Spleen (tissue), 11 donors: ENCODE results near the gene GPSM3. TPM values are rescaled to one million over a fixed set of nuclear protein-coding genes. Genes with fewer than 3 reads are reported as not detected.

Experiments
- DNase-seq: peaks from one replicate; pipeline ENCODE4 v3.0.0-alpha.2; 2020
- H3K27ac ChIP-seq, 8 donors: fragments of 200-600 bp; sonication (generic) in 7 of 8; 1 replicate in 4 of 8; 2 replicates in 4 of 8; pipeline versions ENCODE4 v1.5.0 to v1.8.0; 2016 to 2021; ENCODE audit warnings: inconsistent platforms in 4 of 8, mild to moderate bottlenecking in 4 of 8, moderate library complexity in 1 of 8
- H3K27me3 ChIP-seq, 7 donors: fragments of 200-600 bp; sonication (generic) in 6 of 7; replicated peaks in 1 of 7; 1 replicate in 4 of 7; 2 replicates in 3 of 7; pipeline versions ENCODE4 v1.5.0 to v1.8.0; 2016 to 2021; ENCODE audit warnings: inconsistent platforms in 3 of 7, mild to moderate bottlenecking in 1 of 7
- H3K36me3 ChIP-seq, 6 donors: fragments of 200-600 bp; sonication (generic) in 5 of 6; 1 replicate in 4 of 6; 2 replicates in 2 of 6; pipeline versions ENCODE4 v1.5.0 to v1.8.0; 2016 to 2021; ENCODE audit warnings: inconsistent platforms in 2 of 6
- H3K4me1 ChIP-seq, 6 donors: fragments of 200-600 bp; sonication (generic) in 5 of 6; 1 replicate in 3 of 6; 2 replicates in 3 of 6; pipeline versions ENCODE4 v1.5.0 to v1.8.0; 2016 to 2021; ENCODE audit warnings: inconsistent platforms in 3 of 6
- H3K4me3 ChIP-seq, 8 donors: fragments of 200-600 bp; sonication (generic) in 7 of 8; 1 replicate in 4 of 8; 2 replicates in 4 of 8; pipeline versions ENCODE4 v1.5.0 to v1.8.0; 2016 to 2021; ENCODE audit warnings: inconsistent platforms in 4 of 8, mild to moderate bottlenecking in 4 of 8, moderate library complexity in 2 of 8
- H3K9me3 ChIP-seq, 8 donors: fragments of 200-600 bp; sonication (generic) in 7 of 8; 1 replicate in 4 of 8; 2 replicates in 4 of 8; pipeline versions ENCODE4 v1.5.0 to v1.8.0; 2016 to 2021; ENCODE audit warnings: inconsistent platforms in 4 of 8
- POLR2A ChIP-seq, 3 donors: fragments of 450-650 bp; IDR thresholded peaks; one replicate each; pipeline ENCODE4 v1.5.1; 2017; ENCODE audit warnings: antibody characterized with exemption in 3 of 3, mild to moderate bottlenecking in 1 of 3
- POLR2AphosphoS5 ChIP-seq, 3 donors: sonication (generic); formaldehyde crosslinking; IDR thresholded peaks; one replicate each; pipeline ENCODE4 v1.5.1; 2017; ENCODE audit warnings: antibody characterized with exemption in 3 of 3
- WGBS, 5 donors: extraction: QIAGEN DNeasy Blood & Tissue Kit in 3 of 5; methylation state at CpG; one replicate each; pipeline versions ENCODE4 v1.1.5 to v1.1.7; 2013 to 2018; 5-methylcytosine and 5-hydroxymethylcytosine counted together
- intact Hi-C: fragments of 100-400 bp; cut with DNase I; formaldehyde crosslinking; loops from one replicate; pipeline ENCODE4 v1.15.0; 2023; ENCODE audit warnings: low total_unique reads
- polyA plus RNA-seq, 3 donors: library from polyadenylated mRNA; stranded (reverse); fragments of 200-250 nt; gene quantifications; one replicate each; pipeline ENCODE4 v1.2.1, GENCODE V29; 2013
- total RNA-seq, 7 donors: library from RNA; depleted of rRNA in 3 of 7; stranded (reverse); fragments of >200 nt in 3 of 7; fragmentation: NEBNext Ultra II Directional in 4 of 7; extraction: Animal tissue kit (Norgen Biotek cat#: 25700) in 4 of 7; gene quantifications; one replicate each; pipeline versions ENCODE4 v1.1.0 to v1.2.1, GENCODE V29; 2016 to 2021
- TF ChIP-seq, protein P1 (sequence below), 11 experiments: fragments of 200-600 bp in 7 of 11; fragments of 450-650 bp in 4 of 11; sonication (generic) in 4 of 11; IDR thresholded peaks in 8 of 11; conservative IDR thresholded peaks in 3 of 11; 1 replicate in 7 of 11; 2 replicates in 4 of 11; pipeline versions ENCODE4 v1.4.0 to v1.8.0; 2016 to 2021; ENCODE audit warnings: antibody characterized with exemption in 11 of 11, inconsistent platforms in 4 of 11, mild to moderate bottlenecking in 1 of 11
- donor health status: healthy with polysubstance abuse.
- donor health status: DM: no; HTN: no; CAD: no; lungs with moderate emphysema.
- donor health status: DM: no; HTN: no; CAD: no.
- donor health status: Bipolar disorder and iron deficiency.
- donor health status: healthy.
- donor health status: DM: no; HTN: no; CAD: no.
- donor health status: DM: yes; HTN: yes; CAD: no.

The GPSM3 gene
- total and polyA plus RNA-seq, 10 donors, result 140 to 263 (median 195) TPM

DNA sequence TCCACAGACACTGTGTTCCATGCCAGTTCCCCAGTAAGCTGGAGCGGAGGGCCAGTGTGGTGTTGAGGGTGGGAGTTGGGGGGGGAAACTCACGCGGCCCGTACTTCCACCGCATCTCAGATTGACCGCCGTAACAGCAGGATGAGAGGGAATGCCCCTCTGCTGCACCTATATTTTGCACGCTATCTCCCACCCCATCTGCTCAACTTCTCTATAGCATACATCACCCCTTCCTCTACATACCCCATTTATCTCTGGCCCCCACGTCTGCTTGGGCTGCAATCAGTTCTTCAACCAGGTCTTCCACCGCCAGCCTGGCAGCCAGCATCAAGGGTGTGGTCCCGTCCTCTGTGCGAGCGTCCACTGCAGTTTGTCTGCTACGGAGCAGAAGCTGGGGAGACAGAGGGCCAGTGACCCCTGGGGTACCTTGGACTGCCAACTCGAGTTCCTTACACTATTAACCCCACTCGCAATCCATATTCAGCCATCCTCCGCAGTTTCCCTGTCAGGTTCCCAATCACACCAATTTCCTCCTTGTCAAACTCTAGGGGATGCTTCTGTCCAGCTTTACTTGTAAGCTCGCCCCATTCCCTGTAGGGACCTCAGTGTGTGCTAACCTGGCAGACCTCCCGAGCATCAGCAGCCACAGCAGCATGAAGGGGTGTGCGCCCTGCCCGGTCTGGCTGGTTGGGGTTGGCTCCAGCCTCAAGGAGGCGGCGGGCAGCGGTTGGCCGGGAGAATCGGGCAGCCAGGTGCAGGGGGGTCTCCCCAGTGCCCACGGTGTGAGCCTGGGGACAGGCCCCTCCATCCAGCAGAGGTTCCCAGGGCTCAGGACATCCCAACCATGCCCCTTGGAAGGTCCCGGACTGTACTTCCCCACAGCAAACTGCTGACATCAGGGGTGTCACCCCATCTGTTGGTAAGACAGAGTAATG lies 4.5 kb upstream of the GPSM3 start:
- Histone ChIP-seq H3K27me3 (no peaks in the 10 kb centered on the region), H3K36me3 (no peaks in the 10 kb centered on the region), H3K4me3 (peak overlapping the region; percentile 57 to 89 (median 66)), H3K27ac (peak overlapping the region; percentile 98 to 100 (median 100)), H3K4me1 (peaks cover 30 to 50% (median 49%) of the 10 kb centered on the region in 6 donors), H3K9me3 (no peaks in the 10 kb centered on the region)
- peak; percentile 90 for DNase-seq
- intact Hi-C loops, result loop anchor here (10.0 kb wide), 1 partner anchor 72 kb away; the partner anchor contains the start of gene ATF6B
- TF ChIP-seq POLR2AphosphoS5 (IDR thresholded peaks at IDR 0.05) (peak; percentile 28 to 59 (median 54)), POLR2A (IDR thresholded peaks at IDR 0.05) (no peak)
- TF ChIP-seq, protein P1, sequence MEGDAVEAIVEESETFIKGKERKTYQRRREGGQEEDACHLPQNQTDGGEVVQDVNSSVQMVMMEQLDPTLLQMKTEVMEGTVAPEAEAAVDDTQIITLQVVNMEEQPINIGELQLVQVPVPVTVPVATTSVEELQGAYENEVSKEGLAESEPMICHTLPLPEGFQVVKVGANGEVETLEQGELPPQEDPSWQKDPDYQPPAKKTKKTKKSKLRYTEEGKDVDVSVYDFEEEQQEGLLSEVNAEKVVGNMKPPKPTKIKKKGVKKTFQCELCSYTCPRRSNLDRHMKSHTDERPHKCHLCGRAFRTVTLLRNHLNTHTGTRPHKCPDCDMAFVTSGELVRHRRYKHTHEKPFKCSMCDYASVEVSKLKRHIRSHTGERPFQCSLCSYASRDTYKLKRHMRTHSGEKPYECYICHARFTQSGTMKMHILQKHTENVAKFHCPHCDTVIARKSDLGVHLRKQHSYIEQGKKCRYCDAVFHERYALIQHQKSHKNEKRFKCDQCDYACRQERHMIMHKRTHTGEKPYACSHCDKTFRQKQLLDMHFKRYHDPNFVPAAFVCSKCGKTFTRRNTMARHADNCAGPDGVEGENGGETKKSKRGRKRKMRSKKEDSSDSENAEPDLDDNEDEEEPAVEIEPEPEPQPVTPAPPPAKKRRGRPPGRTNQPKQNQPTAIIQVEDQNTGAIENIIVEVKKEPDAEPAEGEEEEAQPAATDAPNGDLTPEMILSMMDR (IDR thresholded peaks at IDR 0.05 in 8 of 11, conservative IDR thresholded peaks at IDR 0.05 in 3 of 11), result peak in 2 of 11 experiments; percentile 11 to 13
- WGBS, 5 donors, result 40 to 47% (median 40%) methylated on average over 27 to 28 of the region's 28 CpGs

DNA sequence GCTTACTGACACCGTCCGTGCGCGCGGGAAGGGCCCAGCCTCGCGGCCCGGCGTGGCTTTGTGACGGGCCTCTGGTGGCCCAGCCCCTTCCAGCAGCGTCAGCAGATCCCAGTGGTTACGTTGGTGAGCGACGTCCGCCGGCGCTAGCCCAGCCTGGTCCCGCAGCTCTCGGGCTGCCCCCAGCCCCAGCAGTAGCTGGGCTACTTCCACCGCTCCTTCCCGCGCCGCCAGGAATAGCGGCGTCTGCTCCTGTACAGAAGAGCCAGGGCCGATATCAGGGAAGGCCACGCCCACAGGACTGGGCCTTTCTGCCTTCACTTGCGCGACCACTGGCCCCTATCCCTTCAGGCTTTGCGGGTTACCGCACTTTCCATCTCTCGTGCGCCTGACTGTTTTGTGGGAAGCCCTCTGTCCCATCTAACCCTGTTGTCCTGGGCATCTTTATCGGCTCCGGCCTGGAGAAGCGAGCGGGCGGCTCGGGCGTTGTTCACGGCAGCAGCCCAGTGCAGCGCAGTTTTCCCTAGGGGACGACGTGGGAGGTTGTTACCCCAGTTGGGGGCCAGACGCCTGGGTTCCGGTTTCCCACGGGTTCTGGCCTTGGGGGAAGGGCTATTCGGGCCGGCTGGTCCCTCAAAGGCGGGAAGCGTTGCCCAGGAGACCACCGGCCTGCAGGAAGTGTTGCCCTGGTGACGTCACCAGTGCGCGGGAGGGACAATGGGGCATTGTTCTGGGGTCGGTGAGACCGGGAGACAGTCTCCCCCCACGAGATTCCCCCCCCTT lies 3.6 kb upstream of the GPSM3 start:
- TF ChIP-seq, protein P1 (IDR thresholded peaks at IDR 0.05 in 8 of 11, conservative IDR thresholded peaks at IDR 0.05 in 3 of 11), result peak in 2 of 11 experiments; percentile 37 to 51
- TF ChIP-seq POLR2AphosphoS5 (IDR thresholded peaks at IDR 0.05) (peak; percentile 99 to 100 (median 99)), POLR2A (IDR thresholded peaks at IDR 0.05) (peak; percentile 93 to 98 (median 97))
- no peaks in the 10 kb centered on the region for H3K27me3 ChIP-seq
- H3K4me1 ChIP-seq, result peaks cover 34 to 59% (median 56%) of the 10 kb centered on the region in 6 donors
- peak; percentile 96 for DNase-seq
- peak overlapping the region; percentile 57 to 89 (median 66) for H3K4me3 ChIP-seq
- intact Hi-C loops, result loop anchor here (10.0 kb wide), 1 partner anchor 71 kb away; the partner anchor contains the start of gene ATF6B
- peaks cover 0 to 5% (median 0%) of the 10 kb centered on the region in 6 donors for H3K36me3 ChIP-seq
- peak overlapping the region; percentile 98 to 100 (median 100) for H3K27ac ChIP-seq
- WGBS, 5 donors, result 0 to 1% (median 1%) methylated on average over 28 to 58 of the region's 58 CpGs
- H3K9me3 ChIP-seq, result no peaks in the 10 kb centered on the region

DNA sequence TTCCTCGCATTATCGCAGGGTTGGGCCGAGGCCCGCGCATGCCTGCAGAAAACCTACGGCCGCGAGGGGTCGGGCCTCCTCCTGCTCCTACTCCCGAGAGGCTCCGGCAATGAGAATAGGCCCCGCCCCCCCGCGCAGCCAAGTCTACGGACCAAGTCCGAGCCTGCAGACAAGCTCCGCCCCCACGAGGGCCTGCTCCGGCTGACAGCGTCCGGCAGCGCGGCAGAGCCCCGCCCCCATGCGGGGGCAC lies 3.1 kb upstream of the GPSM3 start:
- WGBS, 5 donors, result 0 to 1% (median 0%) methylated on average over 13 to 25 of the region's 25 CpGs
- peaks cover 39 to 64% (median 61%) of the 10 kb centered on the region in 6 donors for H3K4me1 ChIP-seq
- intact Hi-C loops, result loop anchor here (10.0 kb wide), 1 partner anchor 71 kb away; the partner anchor contains the start of gene ATF6B
- no peaks in the 10 kb centered on the region for H3K9me3 ChIP-seq
- peak; percentile 100 for DNase-seq
- TF ChIP-seq, protein P1 (IDR thresholded peaks at IDR 0.05 in 8 of 11, conservative IDR thresholded peaks at IDR 0.05 in 3 of 11), result peak; percentile 80 to 97 (median 90)
- no peak for TF ChIP-seq POLR2A (IDR thresholded peaks at IDR 0.05)
- H3K27me3 ChIP-seq, result no peaks in the 10 kb centered on the region
- H3K36me3 ChIP-seq, result peaks cover 0 to 8% (median 0%) of the 10 kb centered on the region in 6 donors
- H3K4me3 ChIP-seq, result peak overlapping the region in 7 of 8 donors; percentile 57 to 89 (median 67)
- peak overlapping the region; percentile 98 to 100 (median 100) for H3K27ac ChIP-seq
